HepG2 (cell line): ENCODE measurements around the gene DPYSL3. TPM values are rescaled to one million over a fixed set of nuclear protein-coding genes. Genes with fewer than 3 reads are reported as not detected.

Experiments used
- ATAC-seq: fragments of 200-7000 bp; cut with Tn5 transposase; 3 replicates; pipeline ENCODE4 v1.9.1; 2020; ENCODE audit warnings: mild to moderate bottlenecking, moderate library complexity
- BruUV-seq: library from RNA; stranded (reverse); fragments of 400-500 nt; replicated peaks from 2 replicates; lab custom pipeline; 2021; lab: Mats Ljungman, UMichigan
- CTCF ChIA-PET: fragments of 300-600 bp; formaldehyde crosslinking; extraction: SDS; loops from one replicate; lab custom pipeline; 2021; ENCODE audit warnings: low total read pairs, inconsistent platforms, low intra/inter-chr PET ratio; lab: Yijun Ruan, JAX
- POLR2A ChIA-PET: fragments of 350-600 bp; sonication (Branson Sonifier 250); formaldehyde crosslinking; loops from one replicate; lab custom pipeline; 2020; ENCODE audit warnings: antibody characterized with exemption, inconsistent platforms; lab: Yijun Ruan, JAX
- DNase-seq: peaks from one replicate; pipeline ENCODE4 v3.0.0-alpha.2; 2015; ENCODE audit warnings: low spot score
- FAIRE-seq: peaks from 3 replicates; lab custom pipeline; 2011; peaks lifted over from hg19 to GRCh38; lab: Jason Lieb, UNC
- H2AFZ ChIP-seq: one replicate; pipeline ENCODE4 v1.6.1; 2011; ENCODE audit warnings: low read length, inconsistent platforms
- H3K27ac ChIP-seq: fragments of 300-600 bp; 3 replicates; pipeline ENCODE4 v1.8.0; 2011; ENCODE audit warnings: mixed run types, mild to moderate bottlenecking, mixed read lengths, low read length, inconsistent platforms; ENCODE audit not compliant: insufficient read depth; ENCODE audit errors: extremely low read length
- H3K27me3 ChIP-seq, 2 experiments: fragments of 200-600 bp in 1 of 2; 2 replicates in 1 of 2; 3 replicates in 1 of 2; pipeline versions ENCODE4 v1.6.0 to v1.8.0; 2011; ENCODE audit warnings: low read length in 2 of 2, mild to moderate bottlenecking in 2 of 2, moderate library complexity in 2 of 2, inconsistent platforms in 1 of 2; ENCODE audit not compliant: insufficient read depth in 2 of 2, control insufficient read depth in 1 of 2
- H3K36me3 ChIP-seq, 2 experiments: fragments of 200-600 bp in 1 of 2; replicated peaks in 1 of 2; 2 replicates in 1 of 2; 3 replicates in 1 of 2; pipeline versions ENCODE4 v1.5.1 to v1.8.0; 2011; ENCODE audit warnings: low read length in 2 of 2, inconsistent platforms in 1 of 2; ENCODE audit not compliant: insufficient read depth in 2 of 2, control insufficient read depth in 1 of 2
- H3K4me1 ChIP-seq: 2 replicates; pipeline ENCODE4 v1.5.1; 2012; ENCODE audit warnings: low read length, inconsistent platforms; ENCODE audit not compliant: insufficient read depth
- H3K4me2 ChIP-seq: 2 replicates; pipeline ENCODE4 v1.6.0; 2011; ENCODE audit warnings: low read depth, low read length, inconsistent platforms
- H3K4me3 ChIP-seq, 3 experiments: fragments of 200-600 bp in 1 of 3; sonication (generic), shearing (Covaris generic) in 1 of 3; replicated peaks in 1 of 3; 2 replicates each; pipeline ENCODE4 v1.5.1; 2011 to 2016; ENCODE audit warnings: low read length in 3 of 3, inconsistent platforms in 2 of 3, low read depth in 2 of 3, mild to moderate bottlenecking in 2 of 3, control low read depth in 1 of 3, mixed read lengths in 1 of 3; ENCODE audit not compliant: insufficient read depth in 1 of 3
- H3K79me2 ChIP-seq: one replicate; pipeline ENCODE4 v1.6.1; 2011; ENCODE audit warnings: low read length, inconsistent platforms; ENCODE audit not compliant: insufficient read depth
- H3K9ac ChIP-seq: 2 replicates; pipeline ENCODE4 v1.6.0; 2011; ENCODE audit warnings: mild to moderate bottlenecking, low read depth, low read length, inconsistent platforms; ENCODE audit not compliant: insufficient read depth
- H3K9me3 ChIP-seq: 2 replicates; pipeline ENCODE4 v1.5.1; 2012; ENCODE audit warnings: mild to moderate bottlenecking, low read length
- H4K20me1 ChIP-seq: 2 replicates; pipeline ENCODE4 v1.6.0; 2011; ENCODE audit warnings: inconsistent platforms, mild to moderate bottlenecking, low read length, moderate library complexity; ENCODE audit not compliant: insufficient read depth
- CHD4 ChIP-seq: fragments of 200-600 bp; sonication (generic); IDR thresholded peaks from 2 replicates; pipeline ENCODE4 v1.7.0; 2017; ENCODE audit warnings: mild to moderate bottlenecking, low read length, borderline replicate concordance
- EP300 ChIP-seq, 3 experiments: sonication (generic) in 1 of 3; formaldehyde crosslinking in 1 of 3; IDR thresholded peaks; 2 replicates each; pipeline versions ENCODE4 v1.5.1 to v1.6.1; 2011 to 2020; ENCODE audit warnings: low read depth in 2 of 3, low read length in 2 of 3, borderline replicate concordance in 1 of 3, improper control_type of control experiment in 1 of 3, mild to moderate bottlenecking in 1 of 3, missing genetic modification reagents in 1 of 3, moderate library complexity in 1 of 3
- EZH2 ChIP-seq: conservative IDR thresholded peaks from 2 replicates; pipeline ENCODE4 v1.6.1; 2012; ENCODE audit warnings: mild to moderate bottlenecking, low read depth, low read length, moderate library complexity
- FLYWCH1 ChIP-seq: sonication (generic); formaldehyde crosslinking; IDR thresholded peaks from 2 replicates; pipeline ENCODE4 v1.8.1; 2023; ENCODE audit warnings: mild to moderate bottlenecking, missing genetic modification reagents
- MIXL1 ChIP-seq: IDR thresholded peaks from 2 replicates; pipeline ENCODE4 v1.6.1; 2016
- NR3C1 ChIP-seq: sonication (generic); formaldehyde crosslinking; IDR thresholded peaks from 2 replicates; pipeline ENCODE4 v1.4.0; 2020; ENCODE audit warnings: missing genetic modification reagents
- SMC3 ChIP-seq: IDR thresholded peaks from 2 replicates; pipeline ENCODE4 v1.6.1; 2011; ENCODE audit warnings: low read length, improper control_type of control experiment
- YEATS2 ChIP-seq: sonication (generic); formaldehyde crosslinking; IDR thresholded peaks from 2 replicates; pipeline ENCODE4 v1.4.0; 2020; ENCODE audit warnings: missing genetic modification reagents, borderline replicate concordance
- ZBTB38 ChIP-seq: sonication (generic); formaldehyde crosslinking; IDR thresholded peaks from 2 replicates; pipeline ENCODE4 v1.5.1; 2020; ENCODE audit warnings: mild to moderate bottlenecking, missing genetic modification reagents
- ZBTB8A ChIP-seq: sonication (generic); formaldehyde crosslinking; IDR thresholded peaks from 2 replicates; pipeline ENCODE4 v1.4.0; 2020; ENCODE audit warnings: mild to moderate bottlenecking, low read depth, missing genetic modification reagents, borderline replicate concordance
- ZMYM4 ChIP-seq: sonication (generic); formaldehyde crosslinking; IDR thresholded peaks from 2 replicates; pipeline ENCODE4 v1.8.1; 2023; ENCODE audit warnings: mild to moderate bottlenecking, missing genetic modification reagents
- ZNF225 ChIP-seq: sonication (generic); formaldehyde crosslinking; IDR thresholded peaks from 2 replicates; pipeline ENCODE4 v1.4.0; 2020; ENCODE audit warnings: mild to moderate bottlenecking, missing genetic modification reagents
- ZNF34 ChIP-seq: sonication (generic); formaldehyde crosslinking; IDR thresholded peaks from 2 replicates; pipeline ENCODE4 v1.4.0; 2020; ENCODE audit warnings: mild to moderate bottlenecking, missing genetic modification reagents, borderline replicate concordance
- ZNF569 ChIP-seq: sonication (generic); formaldehyde crosslinking; IDR thresholded peaks from 2 replicates; pipeline ENCODE4 v1.5.0; 2020; ENCODE audit warnings: mild to moderate bottlenecking, missing genetic modification reagents, moderate library complexity, borderline replicate concordance
- WGBS: methylation state at CpG from one replicate; pipeline ENCODE4 v1.1.6; 2017; ENCODE audit warnings: low lambda C conversion rate; 5-methylcytosine and 5-hydroxymethylcytosine counted together
- in situ Hi-C: cut with HindIII; loops from 2 replicates; pipeline ENCODE4 v1.10.0; 2017; ENCODE audit warnings: low pct_unique_long_range_greater_than_20kb; ENCODE audit not compliant: extremely low pct_ligation_motif_present
- intact Hi-C: fragments of 100-400 bp; cut with micrococcal nuclease; formaldehyde crosslinking; loops from one replicate; pipeline ENCODE4 v1.10.0; 2022; ENCODE audit not compliant: unreplicated experiment
- polyA plus RNA-seq, 8 experiments: library from polyadenylated mRNA; depleted of rRNA in 3 of 8; stranded (reverse) in 7 of 8; unstranded in 1 of 8; fragments of >200 nt; fragmentation: Illumina TruSeq in 4 of 8; extraction: Trizol in 4 of 8; gene quantifications; 2 replicates each; pipeline versions ENCODE4 v1.2.1 to v1.2.3, GENCODE V29; 2011 to 2016; ENCODE audit warnings: low read depth in 4 of 8, missing spikeins in 1 of 8, mixed read lengths in 1 of 8; ENCODE audit not compliant: insufficient read depth in 1 of 8
- total RNA-seq, 5 experiments: library from RNA; depleted of rRNA; stranded (reverse); fragments of >200 nt; fragmentation: Illumina TruSeq; extraction: Trizol; gene quantifications; 2 replicates each; pipeline ENCODE4 v1.2.3, GENCODE V29; 2016; ENCODE audit warnings: low read depth in 1 of 5
- TF ChIP-seq, protein P1 (sequence below): sonication (generic); IDR thresholded peaks from 2 replicates; pipeline ENCODE4 v1.6.1; 2016; ENCODE audit warnings: low read depth, borderline replicate concordance
- TF ChIP-seq, protein P2 (sequence below): sonication (generic); formaldehyde crosslinking; IDR thresholded peaks from 2 replicates; pipeline ENCODE4 v1.4.0; 2020; ENCODE audit warnings: missing genetic modification reagents, borderline replicate concordance
- TF ChIP-seq, protein P3 (sequence below): sonication (generic); formaldehyde crosslinking; IDR thresholded peaks from 2 replicates; pipeline ENCODE4 v1.4.0; 2020; ENCODE audit warnings: missing genetic modification reagents, mild to moderate bottlenecking, borderline replicate concordance

DPYSL3 gene
- total and polyA plus RNA-seq, 2 of the 13 experiments (the other 11 are each of a cell fraction or from before 2014, with no cell fraction given), result 0.08 to 0.15 TPM

DNA sequence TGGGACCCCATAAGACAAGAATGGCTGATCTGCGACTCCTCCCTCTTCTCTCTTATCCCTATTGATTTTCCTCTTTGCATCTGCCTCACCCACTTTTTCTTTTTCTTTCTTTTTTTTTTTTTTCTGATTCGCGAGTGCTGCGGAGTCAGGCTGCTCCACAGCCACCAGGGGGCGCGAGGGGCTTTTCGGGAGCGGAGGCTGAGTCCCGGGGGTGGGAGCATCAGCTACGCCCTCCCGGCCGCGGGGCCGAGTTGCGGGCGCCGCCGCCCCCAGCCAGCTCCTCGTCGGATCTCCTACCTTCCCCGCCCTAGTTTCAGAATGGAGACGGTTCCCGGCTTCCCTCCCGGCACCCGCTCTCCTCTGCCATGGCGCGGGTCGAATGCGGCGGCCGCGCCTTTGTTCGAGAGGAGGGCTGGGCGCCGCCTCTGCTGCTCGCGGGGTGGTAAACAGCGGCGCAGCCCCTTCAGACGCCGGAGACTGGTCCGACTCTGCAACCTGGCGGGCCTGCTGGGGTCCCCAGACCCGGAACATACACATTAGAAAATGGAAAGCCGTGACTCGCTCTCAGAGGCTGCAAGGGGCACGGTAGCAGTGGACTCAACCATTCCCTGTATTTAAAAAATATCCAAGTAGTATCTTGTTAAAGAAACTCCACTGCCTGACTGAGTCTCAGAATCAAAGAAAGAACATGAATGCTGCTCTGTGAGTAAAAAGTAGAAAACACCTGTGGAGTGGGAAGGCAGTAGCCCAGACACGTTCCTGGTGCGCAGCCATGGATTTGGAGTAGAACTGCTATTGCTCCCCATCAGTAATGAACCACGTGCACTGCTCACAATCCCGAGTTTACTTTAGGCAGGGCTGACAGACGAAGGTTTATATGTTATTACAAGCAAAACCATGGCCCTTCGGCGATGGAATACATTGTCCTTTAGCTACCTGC is 55.7 kb downstream of the DPYSL3 start:
- BruUV-seq, result no TSS peak
- Histone ChIP-seq H3K4me1 (0 out of 2 replicates have a peak, but pooled peaks cover 4% of the 10 kb centered on the region), H3K27me3 (peaks cover 6 to 29% of the 10 kb centered on the region in 2 experiments; a peak in 4 of 5 replicates), H3K9ac (no peak overlapping the region), H2AFZ (no peak overlapping the region), H3K4me3 (peak overlapping the region; percentile 56 to 72 (median 61); a peak in 5 of 6 replicates), H3K9me3 (no peaks in the 10 kb centered on the region), H3K36me3 (no peaks in the 10 kb centered on the region), H3K27ac (no peak overlapping the region), H3K79me2 (no peaks in the 10 kb centered on the region), H4K20me1 (no peaks in the 10 kb centered on the region), H3K4me2 (peak overlapping the region; percentile 80)
- DNase-seq (peak; percentile 52), ATAC-seq (peak; percentile 93), FAIRE-seq (no peak)
- intact Hi-C loops, result loop anchor here (1.0 kb wide), 1 partner anchor 124 kb away; no protein-coding TSS in a partner anchor
- in situ Hi-C loops, result loop anchor here (5.0 kb wide), 1 partner anchor 123 kb away; no protein-coding TSS in a partner anchor
- CTCF ChIA-PET, result interaction anchor here (1.1 to 1.8 kb wide), 2 partner anchors 122 to 124 kb away, joined by 3 to 9 read pairs; no protein-coding TSS in a partner anchor
- 10% methylated on average over 32 of the region's 54 CpGs for WGBS
- POLR2A ChIA-PET, result no interaction called here
- TF ChIP-seq ZNF225 (CRISPR knock-in tag) (0 out of 2 replicates have a peak, but pooled peaks have one; percentile 25), MIXL1 (CRISPR knock-in tag) (no peak), ZBTB8A (CRISPR knock-in tag) (no peak), YEATS2 (CRISPR knock-in tag) (no peak), ZNF34 (CRISPR knock-in tag) (no peak), ZBTB38 (CRISPR knock-in tag) (no peak), EZH2 (no peak), SMC3 (peak; percentile 35; the same call in 1 of the 2 replicates), FLYWCH1 (no peak), ZMYM4 (CRISPR knock-in tag) (0 out of 2 replicates have a peak, but pooled peaks have one; percentile 17), NR3C1 (no peak), CHD4 (no peak), ZNF569 (CRISPR knock-in tag) (no peak), EP300 (IDR thresholded peaks at IDR 0.05; ENCODE audit: low read depth in 2 of 2, low read length in 2 of 2) (no peak), EP300 (CRISPR knock-in tag; IDR thresholded peaks at IDR 0.05; ENCODE audit: borderline replicate concordance) (no peak)
- TF ChIP-seq, protein P1, sequence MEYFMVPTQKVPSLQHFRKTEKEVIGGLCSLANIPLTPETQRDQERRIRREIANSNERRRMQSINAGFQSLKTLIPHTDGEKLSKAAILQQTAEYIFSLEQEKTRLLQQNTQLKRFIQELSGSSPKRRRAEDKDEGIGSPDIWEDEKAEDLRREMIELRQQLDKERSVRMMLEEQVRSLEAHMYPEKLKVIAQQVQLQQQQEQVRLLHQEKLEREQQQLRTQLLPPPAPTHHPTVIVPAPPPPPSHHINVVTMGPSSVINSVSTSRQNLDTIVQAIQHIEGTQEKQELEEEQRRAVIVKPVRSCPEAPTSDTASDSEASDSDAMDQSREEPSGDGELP, result no peak
- TF ChIP-seq, protein P2, sequence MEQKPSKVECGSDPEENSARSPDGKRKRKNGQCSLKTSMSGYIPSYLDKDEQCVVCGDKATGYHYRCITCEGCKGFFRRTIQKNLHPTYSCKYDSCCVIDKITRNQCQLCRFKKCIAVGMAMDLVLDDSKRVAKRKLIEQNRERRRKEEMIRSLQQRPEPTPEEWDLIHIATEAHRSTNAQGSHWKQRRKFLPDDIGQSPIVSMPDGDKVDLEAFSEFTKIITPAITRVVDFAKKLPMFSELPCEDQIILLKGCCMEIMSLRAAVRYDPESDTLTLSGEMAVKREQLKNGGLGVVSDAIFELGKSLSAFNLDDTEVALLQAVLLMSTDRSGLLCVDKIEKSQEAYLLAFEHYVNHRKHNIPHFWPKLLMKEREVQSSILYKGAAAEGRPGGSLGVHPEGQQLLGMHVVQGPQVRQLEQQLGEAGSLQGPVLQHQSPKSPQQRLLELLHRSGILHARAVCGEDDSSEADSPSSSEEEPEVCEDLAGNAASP (CRISPR knock-in tag), result no peak
- TF ChIP-seq, protein P3, sequence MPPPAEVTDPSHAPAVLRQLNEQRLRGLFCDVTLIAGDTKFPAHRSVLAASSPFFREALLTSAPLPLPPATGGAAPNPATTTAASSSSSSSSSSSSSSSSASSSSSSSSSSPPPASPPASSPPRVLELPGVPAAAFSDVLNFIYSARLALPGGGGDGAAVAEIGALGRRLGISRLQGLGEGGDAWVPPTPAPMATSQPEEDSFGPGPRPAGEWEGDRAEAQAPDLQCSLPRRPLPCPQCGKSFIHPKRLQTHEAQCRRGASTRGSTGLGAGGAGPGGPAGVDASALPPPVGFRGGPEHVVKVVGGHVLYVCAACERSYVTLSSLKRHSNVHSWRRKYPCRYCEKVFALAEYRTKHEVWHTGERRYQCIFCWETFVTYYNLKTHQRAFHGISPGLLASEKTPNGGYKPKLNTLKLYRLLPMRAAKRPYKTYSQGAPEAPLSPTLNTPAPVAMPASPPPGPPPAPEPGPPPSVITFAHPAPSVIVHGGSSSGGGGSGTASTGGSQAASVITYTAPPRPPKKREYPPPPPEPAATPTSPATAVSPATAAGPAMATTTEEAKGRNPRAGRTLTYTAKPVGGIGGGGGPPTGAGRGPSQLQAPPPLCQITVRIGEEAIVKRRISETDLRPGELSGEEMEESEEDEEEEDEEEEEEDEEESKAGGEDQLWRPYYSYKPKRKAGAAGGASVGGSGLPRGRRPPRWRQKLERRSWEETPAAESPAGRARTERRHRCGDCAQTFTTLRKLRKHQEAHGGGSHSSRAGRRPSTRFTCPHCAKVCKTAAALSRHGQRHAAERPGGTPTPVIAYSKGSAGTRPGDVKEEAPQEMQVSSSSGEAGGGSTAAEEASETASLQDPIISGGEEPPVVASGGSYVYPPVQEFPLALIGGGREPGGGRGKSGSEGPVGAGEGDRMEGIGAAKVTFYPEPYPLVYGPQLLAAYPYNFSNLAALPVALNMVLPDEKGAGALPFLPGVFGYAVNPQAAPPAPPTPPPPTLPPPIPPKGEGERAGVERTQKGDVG (CRISPR knock-in tag), result no peak
